Mesendoderm (in vitro differentiated cells): ENCODE results near the gene NGRN.
A peak's percentile ranks its signal among the peaks of the same experiment; 100 is the strongest.

Experiments
- DNase-seq: peaks from one replicate; pipeline ENCODE4 v3.0.0; 2013
- H2AK5ac ChIP-seq: 2 replicates; pipeline ENCODE4 v1.6.1; 2013; ENCODE audit warnings: low read length, inconsistent platforms
- H2BK120ac ChIP-seq: 2 replicates; pipeline ENCODE4 v1.6.1; 2013; ENCODE audit warnings: low read depth, mild to moderate bottlenecking, low read length, moderate library complexity, mixed read lengths
- H2BK15ac ChIP-seq: replicated peaks from 2 replicates; pipeline ENCODE4 v1.6.1; 2013; ENCODE audit warnings: low read depth, mild to moderate bottlenecking, moderate library complexity
- H2BK5ac ChIP-seq: 2 replicates; pipeline ENCODE4 v1.6.1; 2013; ENCODE audit warnings: low read length, inconsistent platforms
- H3K18ac ChIP-seq: 2 replicates; pipeline ENCODE4 v1.6.1; 2013; ENCODE audit warnings: mild to moderate bottlenecking, low read length, mixed read lengths
- H3K23ac ChIP-seq: one replicate; pipeline ENCODE4 v1.6.1; 2013; ENCODE audit warnings: low read length
- H3K27ac ChIP-seq: 2 replicates; pipeline ENCODE4 v1.5.1; 2013; ENCODE audit warnings: low read depth, mild to moderate bottlenecking, inconsistent platforms, low read length, moderate library complexity
- H3K27me3 ChIP-seq: 2 replicates; pipeline ENCODE4 v1.6.1; 2013; ENCODE audit warnings: low read length, control low read depth, mild to moderate bottlenecking, inconsistent platforms; ENCODE audit not compliant: insufficient read depth, poor library complexity
- H3K36me3 ChIP-seq: 2 replicates; pipeline ENCODE4 v1.6.1; 2013; ENCODE audit warnings: low read length, inconsistent platforms; ENCODE audit not compliant: control insufficient read depth, insufficient read depth
- H3K4ac ChIP-seq: one replicate; pipeline ENCODE4 v1.6.1; 2013; ENCODE audit warnings: low read depth, mild to moderate bottlenecking, low read length, moderate library complexity
- H3K4me1 ChIP-seq: 2 replicates; pipeline ENCODE4 v1.6.1; 2013; ENCODE audit warnings: low read depth, low read length, inconsistent platforms; ENCODE audit not compliant: control insufficient read depth
- H3K4me2 ChIP-seq: 2 replicates; pipeline ENCODE4 v1.6.1; 2013; ENCODE audit warnings: low read length
- H3K4me3 ChIP-seq: 2 replicates; pipeline ENCODE4 v1.5.1; 2013; ENCODE audit warnings: mild to moderate bottlenecking, low read length
- H3K56ac ChIP-seq: one replicate; pipeline ENCODE4 v1.6.1; 2013; ENCODE audit warnings: low read length
- H3K79me1 ChIP-seq: 2 replicates; pipeline ENCODE4 v1.6.1; 2013; ENCODE audit warnings: low read length, inconsistent platforms
- H3K79me2 ChIP-seq: 2 replicates; pipeline ENCODE4 v1.6.1; 2013; ENCODE audit warnings: mild to moderate bottlenecking, low read length; ENCODE audit not compliant: control insufficient read depth, insufficient read depth
- H3K9ac ChIP-seq: 2 replicates; pipeline ENCODE4 v1.6.1; 2013; ENCODE audit warnings: low read length, inconsistent platforms
- H4K5ac ChIP-seq: one replicate; pipeline ENCODE4 v1.6.1; 2013; ENCODE audit warnings: low read length
- H4K8ac ChIP-seq: one replicate; pipeline ENCODE4 v1.6.1; 2013; ENCODE audit warnings: low read depth, mild to moderate bottlenecking, control low read depth, low read length, moderate library complexity
- WGBS: extraction: QIAGEN DNeasy Blood & Tissue Kit; methylation state at CpG from one replicate; pipeline ENCODE4 v1.1.7; 2013; ENCODE audit warnings: low lambda C conversion rate, missing lambda C conversion rate; ENCODE audit not compliant: insufficient coverage; ENCODE audit errors: extremely low coverage; 5-methylcytosine and 5-hydroxymethylcytosine counted together

Gene NGRN

DNA sequence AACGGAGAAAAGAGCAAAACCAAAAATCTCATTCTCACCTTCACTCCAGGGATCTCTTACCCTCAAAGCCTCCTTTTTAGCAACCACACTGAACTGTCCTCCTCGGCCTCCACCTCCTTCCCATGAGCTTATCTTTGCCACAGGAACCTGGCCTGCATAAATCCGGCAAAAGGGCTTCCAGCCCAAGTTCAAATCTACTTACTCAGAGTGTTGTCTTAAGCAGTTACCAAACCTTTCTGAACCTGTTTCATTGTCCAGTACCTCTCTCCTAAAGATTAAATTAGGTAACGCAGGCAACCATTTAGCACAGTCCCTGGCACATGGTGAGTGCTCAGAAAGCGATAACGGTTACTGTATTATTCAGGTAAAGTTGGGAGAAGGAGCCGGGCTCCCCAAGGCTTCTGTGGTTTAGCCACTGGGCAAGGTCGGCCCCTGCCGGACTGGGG, 32.5 kb upstream of the NGRN start:
- Histone ChIP-seq H3K27me3 (no peaks in the 10 kb centered on the region), H2BK15ac (no peak overlapping the region), H3K9ac (peak overlapping the region; percentile 53), H3K18ac (no peak overlapping the region), H2AK5ac (no peak overlapping the region), H4K5ac (no peak overlapping the region), H2BK5ac (no peak overlapping the region), H3K79me2 (no peaks in the 10 kb centered on the region), H3K4ac (peak overlapping the region; percentile 11), H3K27ac (peak overlapping the region; percentile 48), H2BK120ac (no peak overlapping the region), H3K36me3 (peaks cover 6% of the 10 kb centered on the region), H3K79me1 (no peaks in the 10 kb centered on the region), H3K56ac (peak overlapping the region; percentile 84), H3K23ac (no peak overlapping the region), H3K4me2 (peak overlapping the region; percentile 71), H3K4me3 (peak overlapping the region; percentile 43), H3K4me1 (peaks cover 2% of the 10 kb centered on the region), H4K8ac (no peak overlapping the region)
- no peak for DNase-seq
- no CpG with 5 or more reads among the region's 9 CpGs for WGBS

DNA sequence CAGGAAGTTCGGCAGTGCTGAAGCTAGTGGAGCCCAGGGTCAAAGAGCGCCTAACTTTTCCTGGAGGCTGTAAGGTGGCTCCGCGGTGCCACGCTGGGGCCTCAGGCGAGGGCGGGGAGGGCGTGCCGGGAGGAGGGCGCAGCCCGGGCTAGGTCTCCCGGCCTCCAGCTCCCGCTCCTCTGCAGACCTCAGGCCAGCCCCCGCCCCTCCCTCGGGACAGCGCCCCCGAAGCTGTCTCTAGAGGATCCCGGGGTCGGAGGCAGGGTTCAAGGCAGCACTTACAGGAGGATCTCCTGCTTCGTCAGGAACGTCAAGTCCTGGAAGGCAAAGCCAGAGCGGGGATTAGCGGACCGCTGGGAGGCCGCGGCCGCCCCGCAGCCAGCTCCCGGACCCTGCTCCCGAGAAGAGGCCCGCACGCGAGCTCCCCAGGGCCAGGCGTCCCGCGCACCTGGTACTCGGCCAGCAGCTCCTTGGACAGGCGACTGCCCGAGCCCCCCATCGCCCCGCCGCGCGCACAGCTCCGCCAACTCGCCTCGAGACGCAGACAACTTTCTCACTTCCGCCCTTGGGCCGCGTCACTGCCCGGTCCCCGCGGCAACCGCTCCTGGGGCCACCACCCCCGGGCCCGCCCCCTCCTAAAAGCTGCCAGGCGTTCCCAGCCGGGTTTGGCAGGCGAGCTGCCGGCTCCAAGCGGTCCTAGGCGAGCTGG, 31.9 kb upstream of the NGRN start, which contains the start of gene CIB1:
CIB1 (minus strand) TSS at position 555 of the 709 bp plus-strand sequence; CDS start at position 499, 56 bp downstream.
- no peak within 1 kb of the TSS for H4K5ac ChIP-seq
- WGBS: no CpG with 5 or more reads among the region's 63 CpGs
- H3K18ac ChIP-seq: peak within 1 kb of the TSS; percentile 56
- peak within 1 kb of the TSS; percentile 74 for H3K4me2 ChIP-seq
- peak within 1 kb of the TSS; percentile 84 for H3K56ac ChIP-seq
- no peaks in the 10 kb centered on the region for H3K79me1 ChIP-seq
- peaks cover 6% of the 10 kb centered on the region for H3K36me3 ChIP-seq
- no peak within 1 kb of the TSS for H2BK120ac ChIP-seq
- peak; percentile 97 for DNase-seq
- peaks cover 2% of the 10 kb centered on the region for H3K4me1 ChIP-seq
- peak within 1 kb of the TSS; percentile 59 for H3K9ac ChIP-seq
- peak within 1 kb of the TSS; percentile 46 for H3K4me3 ChIP-seq
- H3K27me3 ChIP-seq: no peaks in the 10 kb centered on the region
- no peak within 1 kb of the TSS for H2BK5ac ChIP-seq
- H2BK15ac ChIP-seq: no peak within 1 kb of the TSS
- H3K23ac ChIP-seq: no peak within 1 kb of the TSS
- H3K27ac ChIP-seq: peak within 1 kb of the TSS; percentile 48
- no peaks in the 10 kb centered on the region for H3K79me2 ChIP-seq
- no peak within 1 kb of the TSS for H4K8ac ChIP-seq
- H3K4ac ChIP-seq: peak within 1 kb of the TSS; percentile 11
- no peak within 1 kb of the TSS for H2AK5ac ChIP-seq

DNA sequence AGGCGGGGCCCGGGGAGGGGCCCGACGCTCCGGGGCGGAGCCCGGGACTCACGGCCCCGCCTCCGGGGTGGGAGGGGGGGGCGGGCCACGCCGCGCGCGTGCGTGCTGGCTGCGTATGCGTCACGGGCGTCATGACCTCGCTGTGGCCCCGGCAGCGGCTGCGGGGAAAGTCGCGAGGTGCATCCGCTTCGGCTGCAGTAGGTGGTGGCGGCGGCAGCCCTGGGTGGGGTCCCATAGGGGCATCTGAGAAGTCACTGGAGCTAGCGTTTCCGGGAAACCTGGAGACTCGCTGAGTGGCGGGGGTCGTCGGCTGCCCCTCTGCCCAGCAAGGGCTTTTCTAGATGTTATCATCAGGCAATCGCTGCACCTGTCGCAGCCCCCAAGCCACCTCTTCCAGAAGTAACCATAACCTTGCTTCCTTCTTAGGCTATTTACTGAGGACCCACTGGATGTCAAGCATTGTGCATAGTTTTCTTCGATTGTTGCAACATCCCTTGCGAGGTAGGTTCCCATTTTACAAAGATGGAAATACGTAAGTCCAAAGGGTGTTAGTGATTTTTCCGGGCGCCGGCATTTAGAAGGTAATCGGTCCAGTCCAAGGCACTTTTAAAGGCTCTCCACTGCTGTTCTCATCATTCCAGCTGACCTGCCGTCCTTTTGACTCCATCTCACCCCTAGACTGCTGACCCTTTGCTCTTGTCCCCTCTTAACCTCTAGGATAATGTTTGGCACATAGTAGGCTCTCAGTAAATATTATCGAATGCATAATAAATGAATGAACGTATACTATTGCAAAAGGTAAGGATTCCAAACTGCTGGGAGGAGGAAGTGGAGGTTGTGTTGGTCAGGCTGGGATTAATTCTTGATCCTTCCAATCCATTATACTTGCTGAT, 31.1 kb upstream of the NGRN start, which contains the start of gene GDPGP1:
GDPGP1 (plus strand) TSS at position 114 of the 893 bp plus-strand sequence. CDS start 6,700 bp downstream, outside the sequence.
- peaks cover 3% of the 10 kb centered on the region for H3K36me3 ChIP-seq
- H4K8ac ChIP-seq: no peak within 1 kb of the TSS
- peak within 1 kb of the TSS; percentile 11 for H3K4ac ChIP-seq
- no peak within 1 kb of the TSS for H2BK120ac ChIP-seq
- no peak within 1 kb of the TSS for H2AK5ac ChIP-seq
- H3K27ac ChIP-seq: peak within 1 kb of the TSS; percentile 48
- no peaks in the 10 kb centered on the region for H3K27me3 ChIP-seq
- no peak within 1 kb of the TSS for H2BK15ac ChIP-seq
- peak within 1 kb of the TSS; percentile 74 for H3K4me2 ChIP-seq
- no peak within 1 kb of the TSS for H2BK5ac ChIP-seq
- peak within 1 kb of the TSS; percentile 59 for H3K9ac ChIP-seq
- WGBS: no CpG with 5 or more reads among the region's 49 CpGs
- peak within 1 kb of the TSS; percentile 46 for H3K4me3 ChIP-seq
- peak within 1 kb of the TSS; percentile 56 for H3K18ac ChIP-seq
- peaks cover 2% of the 10 kb centered on the region for H3K4me1 ChIP-seq
- peak within 1 kb of the TSS; percentile 84 for H3K56ac ChIP-seq
- H3K23ac ChIP-seq: no peak within 1 kb of the TSS
- H3K79me1 ChIP-seq: no peaks in the 10 kb centered on the region
- DNase-seq: no peak
- no peak within 1 kb of the TSS for H4K5ac ChIP-seq
- H3K79me2 ChIP-seq: no peaks in the 10 kb centered on the region

DNA sequence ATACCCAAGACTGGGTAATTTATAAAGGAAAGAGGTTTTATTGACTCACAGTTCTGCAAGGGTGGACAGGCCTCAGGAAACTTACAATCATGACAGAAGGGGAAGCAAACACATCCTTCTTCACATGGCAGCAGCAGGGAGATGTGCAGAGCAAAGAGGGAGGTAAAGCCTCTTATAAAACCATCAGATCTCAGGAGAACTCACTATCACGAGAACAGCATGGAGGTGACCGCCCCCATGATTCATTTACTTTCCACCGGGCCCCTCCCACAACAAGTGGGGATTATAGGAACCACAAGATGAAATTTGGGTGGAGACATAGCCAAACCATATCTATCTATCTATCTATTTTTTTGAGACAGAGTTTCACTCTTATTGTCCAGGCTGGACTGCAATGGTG, 26.1 kb upstream of the NGRN start:
- Histone ChIP-seq H2BK120ac (no peak overlapping the region), H3K23ac (no peak overlapping the region), H3K27me3 (no peaks in the 10 kb centered on the region), H3K9ac (no peak overlapping the region), H3K56ac (no peak overlapping the region), H3K4ac (no peak overlapping the region), H3K18ac (no peak overlapping the region), H3K36me3 (no peaks in the 10 kb centered on the region), H3K4me1 (peaks cover under 1% of the 10 kb centered on the region), H2BK15ac (no peak overlapping the region), H2AK5ac (no peak overlapping the region), H4K5ac (no peak overlapping the region), H4K8ac (no peak overlapping the region), H3K27ac (no peak overlapping the region), H2BK5ac (no peak overlapping the region), H3K79me1 (no peaks in the 10 kb centered on the region), H3K79me2 (no peaks in the 10 kb centered on the region), H3K4me2 (no peak overlapping the region), H3K4me3 (no peak overlapping the region)
- no CpG with 5 or more reads among the region's 3 CpGs for WGBS
- no peak for DNase-seq

DNA sequence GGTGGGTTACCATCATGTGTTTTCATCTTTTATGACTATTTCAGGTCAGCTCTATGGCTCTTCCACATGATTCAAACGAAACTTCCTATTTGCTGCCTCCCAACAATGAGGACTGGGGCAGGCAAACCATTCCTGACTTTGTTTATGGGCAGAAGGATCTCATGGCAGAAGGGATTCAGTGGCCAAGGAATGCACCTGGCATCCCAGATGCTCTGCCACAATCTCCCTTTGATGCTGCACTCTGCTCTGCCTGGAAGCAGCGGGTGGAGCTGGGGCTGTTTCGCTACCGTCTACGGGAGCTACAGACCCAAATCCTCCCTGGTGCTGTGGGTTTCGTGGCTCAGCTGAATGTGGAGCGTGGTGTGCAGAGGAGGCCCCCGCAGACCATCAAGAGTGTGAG, 24.6 kb upstream of the NGRN start:
- Histone ChIP-seq H2BK120ac (no peak overlapping the region), H3K23ac (no peak overlapping the region), H3K56ac (no peak overlapping the region), H2BK5ac (no peak overlapping the region), H3K79me1 (no peaks in the 10 kb centered on the region), H3K4me3 (no peak overlapping the region), H3K27me3 (no peaks in the 10 kb centered on the region), H3K36me3 (no peaks in the 10 kb centered on the region), H3K4me2 (no peak overlapping the region), H3K27ac (no peak overlapping the region), H4K8ac (no peak overlapping the region), H2BK15ac (no peak overlapping the region), H3K79me2 (no peaks in the 10 kb centered on the region), H3K4me1 (no peaks in the 10 kb centered on the region), H3K4ac (no peak overlapping the region), H2AK5ac (no peak overlapping the region), H3K18ac (no peak overlapping the region), H3K9ac (no peak overlapping the region), H4K5ac (no peak overlapping the region)
- no CpG with 5 or more reads among the region's 8 CpGs for WGBS
- no peak for DNase-seq
